NCI-H526 (cell line): ENCODE measurements around the gene RAG2.
A peak's percentile ranks its signal among the peaks of the same experiment; 100 is the strongest.
"Not testable (repeated sequence)": the region's sequence is repeated elsewhere in the genome, so short reads cannot be mapped to it uniquely, and the experiment has no call there.

ENCODE experiments used
- DNase-seq, 2 experiments: peaks; one replicate each; lab custom pipeline; 2025; lab: John Stamatoyannopoulos, UW

The RAG2 gene

GRCh38 chr11:36600180-36600579, 2.1 kb upstream of the RAG2 start:
- DNase-seq = no peak

- DNase-seq = no peak
Observed at GRCh38 chr11:36596880-36597279, 1.2 kb downstream of the RAG2 start.

- DNase-seq = peak; percentile 95 to 96
Observed at GRCh38 chr11:36594316-36594989, 3.6 kb downstream of the RAG2 start, which contains the start of gene IFTAP. IFTAP (plus strand) TSS chr11:36594502; CDS start chr11:36610104, 15,602 bp downstream.

- DNase-seq = no peak
Observed at GRCh38 chr11:36591433-36591832, 6.6 kb downstream of the RAG2 start.

- DNase-seq = no peak
Observed at GRCh38 chr11:36590513-36590912, 7.5 kb downstream of the RAG2 start.

- DNase-seq = no peak
Observed at GRCh38 chr11:36588099-36588498, 9.9 kb downstream of the RAG2 start.

- no peak for DNase-seq
Observed at GRCh38 chr11:36586543-36586942, 11.5 kb downstream of the RAG2 start.

- DNase-seq = no peak
Observed at GRCh38 chr11:36583667-36584066, 14.4 kb downstream of the RAG2 start.

- DNase-seq = no peak
Observed at GRCh38 chr11:36581536-36581935, 16.5 kb downstream of the RAG2 start.

GRCh38 chr11:36578458-36578857, 19.6 kb downstream of the RAG2 start:
- DNase-seq = no peak

GRCh38 chr11:36577859-36578258, 20.2 kb downstream of the RAG2 start:
- no peak for DNase-seq

- no peak for DNase-seq
Observed at GRCh38 chr11:36577373-36577772, 20.7 kb downstream of the RAG2 start.

GRCh38 chr11:36574486-36574885, 23.6 kb downstream of the RAG2 start:
- DNase-seq = no peak

GRCh38 chr11:36569095-36569494, 28.9 kb downstream of the RAG2 start:
- DNase-seq = no peak

- no peak for DNase-seq
Observed at GRCh38 chr11:36567694-36568093, 30.3 kb downstream of the RAG2 start, which contains the start of gene RAG1. RAG1 (plus strand) TSS chr11:36568007; CDS start chr11:36573305, 5,298 bp downstream.

- DNase-seq = peak in 1 of 2 experiments; percentile 22
Observed at GRCh38 chr11:36566407-36567053, 31.5 kb downstream of the RAG2 start.

- no peak for DNase-seq
Observed at GRCh38 chr11:36565031-36565610, 32.9 kb downstream of the RAG2 start.

- peak; percentile 58 to 78 for DNase-seq
Observed at GRCh38 chr11:36564376-36565030, 33.5 kb downstream of the RAG2 start.

GRCh38 chr11:36558571-36559413, 39.2 kb downstream of the RAG2 start:
- no peak for DNase-seq

- no peak for DNase-seq
Observed at GRCh38 chr11:36557991-36558390, 40.0 kb downstream of the RAG2 start.

- not testable (repeated sequence) for DNase-seq
Observed at GRCh38 chr11:36557390-36557789, 40.6 kb downstream of the RAG2 start.
